Fibroblast of lung (primary cell): ENCODE results near the gene GPR149.

Experiments used
- CTCF ChIP-seq, 2 donors: IDR thresholded peaks in 1 of 2; conservative IDR thresholded peaks in 1 of 2; 1 replicate in 1 of 2; 2 replicates in 1 of 2; pipeline ENCODE4 v1.5.1; 2011 to 2012; ENCODE audit warnings: low read length in 2 of 2, control low read depth in 1 of 2, inconsistent platforms in 1 of 2, low read depth in 1 of 2, mild to moderate bottlenecking in 1 of 2
- EZH2 ChIP-seq: IDR thresholded peaks from 2 replicates; pipeline ENCODE4 v1.5.1; 2012; ENCODE audit warnings: low read length, control low read depth, mild to moderate bottlenecking; ENCODE audit errors: missing control alignments

DNA sequence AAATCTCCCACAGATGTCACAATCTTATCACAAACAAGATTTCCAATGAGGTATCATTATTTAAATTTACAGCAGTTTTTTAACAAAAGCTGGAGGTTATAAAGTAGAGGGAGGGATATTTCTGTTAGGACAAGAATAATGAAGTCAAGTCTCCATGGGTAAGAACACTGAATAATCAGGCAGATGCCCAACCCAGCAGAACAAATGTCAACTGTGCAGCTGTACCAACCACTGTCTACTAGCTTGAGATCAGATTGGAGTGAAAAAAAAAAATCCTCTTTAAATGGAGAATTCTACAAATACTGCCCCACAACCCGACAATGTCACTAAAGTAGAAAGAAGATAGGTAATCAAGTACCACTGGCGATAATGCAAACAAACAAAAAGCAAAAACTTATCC is 136.0 kb downstream of the GPR149 start:
- TF ChIP-seq CTCF (conservative IDR thresholded peaks at IDR 0.05 in 1 of 2, IDR thresholded peaks at IDR 0.05 in 1 of 2; ENCODE audit: low read depth in 1 of 2, low read length in 2 of 2) (no peak), EZH2 (no peak)
